ENCODE data around the gene MFSD12. TPM values are rescaled to one million over a fixed set of nuclear protein-coding genes. Genes with fewer than 3 reads are reported as not detected.

MFSD12 gene
- total RNA-seq, 1 experiment from 2014 or later: 131 TPM

DNA sequence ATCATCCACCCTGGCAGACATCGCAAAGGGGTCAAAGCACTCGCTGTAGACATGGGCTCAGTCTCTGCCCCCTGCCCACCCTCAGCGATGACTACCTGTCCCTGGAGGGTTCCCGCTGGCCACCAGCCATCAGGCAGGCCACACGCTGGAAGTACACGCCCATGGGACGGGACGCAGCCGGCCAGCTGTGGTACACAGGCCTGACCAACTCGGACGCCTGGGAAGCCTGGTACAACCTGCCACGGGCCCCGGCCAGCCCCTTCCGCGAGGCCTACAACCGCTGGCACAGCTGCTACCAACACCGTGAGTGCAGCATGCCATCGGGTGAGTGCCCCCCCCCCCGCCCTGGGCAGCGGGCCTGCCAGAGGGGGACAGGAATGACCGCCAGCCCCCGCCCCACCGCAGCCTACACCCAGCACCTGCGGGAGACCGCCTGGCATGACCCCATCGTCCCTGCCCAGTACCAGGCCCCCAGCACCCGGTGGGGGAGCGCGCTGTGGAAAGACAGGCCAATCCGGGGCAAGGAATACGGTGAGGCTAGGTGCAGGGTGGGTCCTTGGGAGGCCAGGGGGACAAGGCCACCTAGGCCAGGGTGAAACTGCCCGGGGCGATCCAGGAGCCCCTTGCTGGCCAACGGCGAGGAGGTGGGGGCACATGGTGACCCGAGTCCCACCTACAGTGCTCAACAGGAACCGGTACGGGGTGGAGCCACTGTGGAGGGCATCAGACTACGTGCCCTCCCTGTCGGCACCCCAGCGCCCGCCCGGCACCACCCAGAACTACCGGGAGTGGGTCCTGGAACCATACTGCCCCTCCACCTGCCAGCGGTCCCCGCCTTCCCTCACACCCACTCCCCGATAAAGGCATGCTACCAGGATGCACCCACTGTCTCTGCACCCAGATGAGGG, 14.0 kb downstream of the MFSD12 start:
- ChIA-PET CTCF (no interaction called here), POLR2A (interaction anchor here (0.9 kb wide), 1 partner anchor 1096 kb away, joined by 3 read pairs; no protein-coding TSS in a partner anchor), RAD21 (ENCODE audit: low non-redundant PET in 1 of 2, low total read pairs in 2 of 2, uncharacterized antibody in 2 of 2, unreplicated experiment in 2 of 2) (no interaction called here)
- H3K4me2 ChIP-seq (ENCODE audit: low read length): no peak overlapping the region
- peaks cover 3 to 24% of the 10 kb centered on the region in 2 experiments; a peak in 3 of 4 replicates for H3K4me1 ChIP-seq (ENCODE audit: control insufficient read depth in 1 of 2, insufficient read depth in 2 of 2, low read length in 2 of 2)
- ATAC-seq (no peak), DNase-seq (ENCODE audit: low read depth, low spot score) (no peak)
- H3K27ac ChIP-seq (ENCODE audit: low read depth, low read length): no peak overlapping the region; the same call in 1 of the 2 replicates
- no peak overlapping the region for H3K4me3 ChIP-seq (replicated peaks in 1 of 2; ENCODE audit: low read depth in 1 of 2, low read length in 2 of 2)
- no peak overlapping the region for H3K9ac ChIP-seq (ENCODE audit: low read length)
- TF ChIP-seq TCF7L2 (IDR thresholded peaks at IDR 0.05; ENCODE audit: borderline replicate concordance, extremely low read depth, insufficient read depth, insufficient read length) (no peak), SRF (IDR thresholded peaks at IDR 0.05; ENCODE audit: low read depth) (no peak), POLR2AphosphoS5 (IDR thresholded peaks at IDR 0.05; ENCODE audit: low read depth, low read length) (no peak; the same call in 1 of the 2 replicates), EZH2 (IDR thresholded peaks at IDR 0.05) (no peak), YY1 (IDR thresholded peaks at IDR 0.05; ENCODE audit: extremely low read depth, insufficient replicate concordance, low read depth, low read length) (no peak)
- intact Hi-C loops (cut with micrococcal nuclease): no loop called here
- peaks cover 5% of the 10 kb centered on the region; the same call in 1 of the 2 replicates for H4K20me1 ChIP-seq (ENCODE audit: insufficient read depth)
- H2AFZ ChIP-seq (ENCODE audit: low read depth, low read length, poor library complexity, severe bottlenecking): no peak overlapping the region
- no peaks in the 10 kb centered on the region for H3K9me3 ChIP-seq (ENCODE audit: control insufficient read depth in 1 of 2, insufficient read depth in 1 of 2, low read depth in 1 of 2, low read length in 2 of 2)
- BruUV-seq (replicated peaks): no TSS peak
- H3K79me2 ChIP-seq (ENCODE audit: insufficient read depth, low read length): peaks cover 6% of the 10 kb centered on the region; the same call in 1 of the 2 replicates
- no peaks in the 10 kb centered on the region for H3K9me2 ChIP-seq (ENCODE audit: insufficient read depth)
- no peaks in the 10 kb centered on the region for H3K27me3 ChIP-seq (ENCODE audit: insufficient read depth, low read length)
- peaks cover 11 to 17% of the 10 kb centered on the region in 2 experiments for H3K36me3 ChIP-seq (ENCODE audit: control insufficient read depth in 1 of 2, insufficient read depth in 2 of 2, low read length in 2 of 2)

DNA sequence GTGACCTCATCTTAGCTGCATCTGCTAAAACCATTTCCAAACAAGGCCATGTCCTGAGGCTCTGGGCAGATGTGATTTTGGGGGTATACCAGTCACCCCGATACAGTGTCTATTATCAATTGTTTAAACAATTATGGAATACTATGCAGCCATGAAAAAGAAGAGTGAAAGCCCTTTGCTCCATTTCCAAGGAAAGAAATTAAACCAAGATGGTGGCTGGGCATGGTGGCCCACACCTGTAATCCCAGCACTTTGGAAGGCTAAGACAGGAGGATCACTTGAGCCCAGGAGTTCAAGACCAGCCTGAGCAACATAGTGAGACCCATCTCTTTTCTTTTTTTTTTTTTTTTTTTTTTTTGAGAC, 17.6 kb downstream of the MFSD12 start:
- CTCF ChIA-PET: interaction anchor here (1.2 kb wide), 1 partner anchor 235 kb away, joined by 3 read pairs; no protein-coding TSS in a partner anchor

More for the DNA sequence above, 17.6 kb downstream of the MFSD12 start:
- no peaks in the 10 kb centered on the region for H3K9me2 ChIP-seq (ENCODE audit: insufficient read depth)
- ATAC-seq (no peak), DNase-seq (ENCODE audit: low read depth, low spot score) (no peak)
- ChIA-PET POLR2A (no interaction called here), RAD21 (ENCODE audit: low non-redundant PET in 1 of 2, low total read pairs in 2 of 2, uncharacterized antibody in 2 of 2, unreplicated experiment in 2 of 2) (interaction anchor here in 1 of 2 experiments (0.7 kb wide), 1 partner anchor 69 kb away, joined by 6 read pairs; no protein-coding TSS in a partner anchor)
- no peaks in the 10 kb centered on the region for H3K27me3 ChIP-seq (ENCODE audit: insufficient read depth, low read length)
- no peak overlapping the region for H3K4me3 ChIP-seq (replicated peaks in 1 of 2; ENCODE audit: low read depth in 1 of 2, low read length in 2 of 2)
- H3K36me3 ChIP-seq (ENCODE audit: control insufficient read depth in 1 of 2, insufficient read depth in 2 of 2, low read length in 2 of 2): peaks cover 4 to 7% of the 10 kb centered on the region in 2 experiments; a peak in 1 of 4 replicates
- TF ChIP-seq, protein P1, sequence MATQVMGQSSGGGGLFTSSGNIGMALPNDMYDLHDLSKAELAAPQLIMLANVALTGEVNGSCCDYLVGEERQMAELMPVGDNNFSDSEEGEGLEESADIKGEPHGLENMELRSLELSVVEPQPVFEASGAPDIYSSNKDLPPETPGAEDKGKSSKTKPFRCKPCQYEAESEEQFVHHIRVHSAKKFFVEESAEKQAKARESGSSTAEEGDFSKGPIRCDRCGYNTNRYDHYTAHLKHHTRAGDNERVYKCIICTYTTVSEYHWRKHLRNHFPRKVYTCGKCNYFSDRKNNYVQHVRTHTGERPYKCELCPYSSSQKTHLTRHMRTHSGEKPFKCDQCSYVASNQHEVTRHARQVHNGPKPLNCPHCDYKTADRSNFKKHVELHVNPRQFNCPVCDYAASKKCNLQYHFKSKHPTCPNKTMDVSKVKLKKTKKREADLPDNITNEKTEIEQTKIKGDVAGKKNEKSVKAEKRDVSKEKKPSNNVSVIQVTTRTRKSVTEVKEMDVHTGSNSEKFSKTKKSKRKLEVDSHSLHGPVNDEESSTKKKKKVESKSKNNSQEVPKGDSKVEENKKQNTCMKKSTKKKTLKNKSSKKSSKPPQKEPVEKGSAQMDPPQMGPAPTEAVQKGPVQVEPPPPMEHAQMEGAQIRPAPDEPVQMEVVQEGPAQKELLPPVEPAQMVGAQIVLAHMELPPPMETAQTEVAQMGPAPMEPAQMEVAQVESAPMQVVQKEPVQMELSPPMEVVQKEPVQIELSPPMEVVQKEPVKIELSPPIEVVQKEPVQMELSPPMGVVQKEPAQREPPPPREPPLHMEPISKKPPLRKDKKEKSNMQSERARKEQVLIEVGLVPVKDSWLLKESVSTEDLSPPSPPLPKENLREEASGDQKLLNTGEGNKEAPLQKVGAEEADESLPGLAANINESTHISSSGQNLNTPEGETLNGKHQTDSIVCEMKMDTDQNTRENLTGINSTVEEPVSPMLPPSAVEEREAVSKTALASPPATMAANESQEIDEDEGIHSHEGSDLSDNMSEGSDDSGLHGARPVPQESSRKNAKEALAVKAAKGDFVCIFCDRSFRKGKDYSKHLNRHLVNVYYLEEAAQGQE (IDR thresholded peaks at IDR 0.05; ENCODE audit: low read depth): no peak
- TF ChIP-seq SRF (IDR thresholded peaks at IDR 0.05; ENCODE audit: low read depth): no peak
- TF ChIP-seq, protein P2, sequence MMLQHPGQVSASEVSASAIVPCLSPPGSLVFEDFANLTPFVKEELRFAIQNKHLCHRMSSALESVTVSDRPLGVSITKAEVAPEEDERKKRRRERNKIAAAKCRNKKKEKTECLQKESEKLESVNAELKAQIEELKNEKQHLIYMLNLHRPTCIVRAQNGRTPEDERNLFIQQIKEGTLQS (IDR thresholded peaks at IDR 0.05): no peak
- TF ChIP-seq EZH2 (IDR thresholded peaks at IDR 0.05): no peak
- no peak for TF ChIP-seq POLR2AphosphoS5 (IDR thresholded peaks at IDR 0.05; ENCODE audit: low read depth, low read length)
- TF ChIP-seq SIN3A (IDR thresholded peaks at IDR 0.05; ENCODE audit: low read depth): no peak
- BruUV-seq (replicated peaks): no TSS peak
- intact Hi-C loops (cut with micrococcal nuclease): no loop called here
- no peaks in the 10 kb centered on the region for H3K9me3 ChIP-seq (ENCODE audit: control insufficient read depth in 1 of 2, insufficient read depth in 1 of 2, low read depth in 1 of 2, low read length in 2 of 2)
- H2AFZ ChIP-seq (ENCODE audit: low read depth, low read length, poor library complexity, severe bottlenecking): no peak overlapping the region
- 0 out of 2 replicates have a peak overlapping the region, but pooled peaks have one; percentile 33 for H3K4me2 ChIP-seq (ENCODE audit: low read length)
- H3K79me2 ChIP-seq (ENCODE audit: insufficient read depth, low read length): no peaks in the 10 kb centered on the region
- H3K9ac ChIP-seq (ENCODE audit: low read length): no peak overlapping the region
- peaks cover 3 to 22% of the 10 kb centered on the region in 2 experiments; a peak in 3 of 4 replicates for H3K4me1 ChIP-seq (ENCODE audit: control insufficient read depth in 1 of 2, insufficient read depth in 2 of 2, low read length in 2 of 2)
- no peaks in the 10 kb centered on the region for H4K20me1 ChIP-seq (ENCODE audit: insufficient read depth)
- H3K27ac ChIP-seq (ENCODE audit: low read depth, low read length): peak overlapping the region; percentile 36; the same call in 1 of the 2 replicates
